HG03469 (cell line): ENCODE data around the gene AURKAIP1.
"Not testable (repeated sequence)": the region's sequence is repeated elsewhere in the genome, so short reads cannot be mapped to it uniquely, and the experiment has no call there.

Experiments used
- ATAC-seq: cut with Tn5 transposase; IDR thresholded peaks from one replicate; pipeline ENCODE4 v1.9.1; 2021; ENCODE audit warnings: mild to moderate bottlenecking, moderate library complexity, moderate number of reproducible peaks; ENCODE audit not compliant: unreplicated experiment

Gene AURKAIP1

DNA sequence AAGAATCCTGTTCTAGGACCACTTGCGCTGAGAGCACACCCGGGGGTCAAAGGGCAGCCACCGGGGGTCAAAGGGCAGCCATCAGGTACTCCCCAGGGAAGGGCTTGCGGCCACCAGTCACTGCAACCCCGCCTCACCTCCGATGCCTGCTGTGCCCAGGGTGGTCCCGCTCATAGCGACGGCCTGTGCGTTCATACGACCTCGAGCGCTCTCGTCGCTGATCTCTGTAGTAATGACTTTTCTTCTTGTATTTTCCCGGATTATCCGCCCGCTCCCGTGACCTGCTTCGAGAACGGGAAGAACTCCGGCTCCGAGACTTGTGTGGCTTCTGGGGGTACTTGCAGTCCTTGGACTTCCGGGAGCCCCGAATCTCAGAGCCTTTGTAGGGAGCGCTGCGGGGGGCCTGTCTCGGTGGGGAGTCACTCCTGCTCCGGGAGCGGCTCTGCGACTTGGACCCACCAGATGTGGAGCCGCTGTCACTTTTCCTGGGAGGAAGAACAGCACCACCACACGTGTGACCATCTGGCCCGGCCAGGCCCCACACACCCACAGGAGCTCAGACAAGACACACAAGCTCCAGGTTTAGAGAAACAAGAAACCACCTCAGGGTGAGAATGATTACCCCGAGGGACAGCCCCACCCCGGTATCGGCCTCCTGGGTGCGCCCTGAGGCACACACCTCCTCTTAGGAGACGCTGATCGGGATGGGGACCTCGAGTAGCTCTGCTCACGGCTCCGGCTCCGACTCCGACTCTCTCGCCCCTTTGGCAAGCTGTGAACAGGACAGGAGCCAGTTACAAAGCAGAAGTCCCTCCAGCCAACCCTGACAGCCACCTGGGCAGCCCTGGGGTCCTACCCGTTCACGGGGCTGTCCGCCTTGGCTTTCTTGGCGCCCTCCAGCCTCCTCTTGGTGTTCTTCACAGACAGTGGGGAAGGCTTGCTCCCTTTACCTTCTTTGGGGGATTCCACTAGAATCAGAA is 12.4 kb upstream of the AURKAIP1 start:
- no peak for ATAC-seq

DNA sequence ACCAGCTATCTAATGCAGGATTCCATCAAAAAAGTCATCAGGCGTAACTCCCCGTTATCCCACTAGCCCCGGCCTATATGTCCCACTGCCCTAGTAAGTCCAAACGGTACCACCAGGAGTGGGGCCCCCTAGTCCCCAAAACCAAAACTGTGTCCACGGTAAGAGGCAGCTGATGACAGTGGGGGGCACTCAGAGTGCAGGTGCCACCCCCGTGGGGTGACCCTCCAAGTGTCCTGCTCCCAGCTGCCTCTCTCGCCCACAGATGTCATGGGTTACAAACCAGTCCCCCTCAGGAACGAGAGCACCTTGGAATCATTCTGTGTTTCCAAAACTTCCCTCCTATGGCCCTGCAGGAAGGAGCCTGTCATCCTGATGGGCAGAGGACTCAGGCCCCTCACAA is 10.9 kb upstream of the AURKAIP1 start:
- ATAC-seq = no peak

DNA sequence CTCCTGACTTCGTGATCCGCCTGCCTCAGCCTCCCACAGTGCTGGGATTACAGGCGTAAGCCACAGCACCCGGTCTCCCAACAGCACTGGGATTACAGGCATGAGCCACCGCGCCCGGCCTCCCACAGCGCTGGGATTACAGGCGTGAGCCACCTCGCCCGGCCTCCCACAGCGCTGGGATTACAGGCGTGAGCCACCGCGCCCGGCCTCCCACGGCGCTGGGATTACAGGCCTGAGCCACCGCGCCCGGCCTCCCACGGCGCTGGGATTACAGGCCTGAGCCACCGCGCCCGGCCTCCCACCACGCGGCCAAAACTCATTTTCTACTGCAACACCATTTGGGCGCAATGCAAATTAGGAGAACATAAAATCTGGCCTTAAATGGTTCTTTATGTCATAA is 10.3 kb upstream of the AURKAIP1 start:
- ATAC-seq = not testable (repeated sequence)

DNA sequence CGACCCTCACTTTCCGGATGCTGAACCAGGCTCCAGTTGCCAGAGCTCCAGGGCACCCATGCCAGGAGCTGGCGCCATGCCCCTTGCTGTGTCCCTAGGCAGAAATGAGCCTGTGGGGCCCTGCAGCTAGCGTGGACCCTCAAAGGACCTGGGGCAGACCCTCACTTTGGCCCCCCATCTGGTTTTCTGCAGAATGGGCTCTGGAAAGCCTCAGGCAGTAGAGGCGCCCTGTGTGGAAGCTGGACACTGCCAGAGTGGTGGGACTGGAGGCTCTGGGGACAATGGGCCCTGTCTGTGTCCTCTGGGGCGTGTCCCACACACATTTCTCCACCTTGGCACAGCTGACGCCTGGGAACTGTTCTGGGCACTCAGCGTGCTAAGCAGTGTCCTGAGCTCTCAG is 6.3 kb upstream of the AURKAIP1 start:
- ATAC-seq = no peak

DNA sequence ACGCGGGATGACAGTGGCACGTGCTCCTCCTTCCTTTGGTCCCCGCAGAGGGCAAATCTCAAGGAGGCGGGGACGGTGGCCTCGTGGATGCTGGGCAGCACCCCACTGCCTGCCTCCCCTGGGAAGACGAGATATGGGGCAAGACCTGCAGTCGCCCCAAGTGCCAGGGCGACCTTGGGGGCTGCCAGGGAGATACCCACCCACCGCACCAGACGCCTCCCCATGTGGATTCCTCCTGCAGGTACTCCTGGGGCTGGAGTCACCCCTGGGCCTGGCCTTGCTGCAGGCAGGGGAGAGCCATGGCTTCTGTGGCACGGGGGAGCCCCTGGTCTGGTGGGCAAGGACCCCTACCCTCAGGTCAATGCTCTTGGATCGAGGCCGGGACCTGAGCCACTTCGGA is 5.9 kb upstream of the AURKAIP1 start:
- ATAC-seq = no peak

DNA sequence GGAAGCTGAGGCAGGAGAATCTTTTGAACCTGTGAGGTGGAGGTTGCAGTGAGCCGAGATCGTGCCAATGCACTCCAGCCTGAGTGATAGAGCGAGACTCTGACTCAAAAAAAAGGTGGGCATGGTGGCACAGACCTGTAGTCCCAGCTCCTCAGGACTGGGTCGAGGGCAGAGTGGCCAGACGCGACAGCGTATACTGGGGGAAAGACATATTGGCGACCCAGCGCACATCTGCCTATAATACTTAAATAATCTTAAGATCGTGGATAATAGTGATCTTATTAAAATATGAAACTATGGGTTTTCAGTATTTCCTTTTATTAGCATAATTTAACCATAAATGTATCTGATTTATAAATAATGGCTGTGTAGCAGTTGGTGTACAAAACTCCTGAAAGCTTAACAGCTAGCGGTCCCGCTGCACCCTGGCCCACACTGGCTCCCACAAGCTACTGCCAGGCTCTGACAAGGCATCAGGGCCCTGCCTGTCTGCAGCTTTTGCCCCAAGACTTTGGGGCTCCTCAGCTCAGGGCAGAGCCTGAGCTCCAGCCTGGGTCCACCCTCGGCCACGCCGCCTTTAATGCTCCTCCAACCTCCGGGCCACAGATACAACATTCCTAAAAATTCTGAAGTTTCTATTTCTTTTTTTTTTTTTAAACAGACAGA is 2.7 kb upstream of the AURKAIP1 start:
- no peak for ATAC-seq

DNA sequence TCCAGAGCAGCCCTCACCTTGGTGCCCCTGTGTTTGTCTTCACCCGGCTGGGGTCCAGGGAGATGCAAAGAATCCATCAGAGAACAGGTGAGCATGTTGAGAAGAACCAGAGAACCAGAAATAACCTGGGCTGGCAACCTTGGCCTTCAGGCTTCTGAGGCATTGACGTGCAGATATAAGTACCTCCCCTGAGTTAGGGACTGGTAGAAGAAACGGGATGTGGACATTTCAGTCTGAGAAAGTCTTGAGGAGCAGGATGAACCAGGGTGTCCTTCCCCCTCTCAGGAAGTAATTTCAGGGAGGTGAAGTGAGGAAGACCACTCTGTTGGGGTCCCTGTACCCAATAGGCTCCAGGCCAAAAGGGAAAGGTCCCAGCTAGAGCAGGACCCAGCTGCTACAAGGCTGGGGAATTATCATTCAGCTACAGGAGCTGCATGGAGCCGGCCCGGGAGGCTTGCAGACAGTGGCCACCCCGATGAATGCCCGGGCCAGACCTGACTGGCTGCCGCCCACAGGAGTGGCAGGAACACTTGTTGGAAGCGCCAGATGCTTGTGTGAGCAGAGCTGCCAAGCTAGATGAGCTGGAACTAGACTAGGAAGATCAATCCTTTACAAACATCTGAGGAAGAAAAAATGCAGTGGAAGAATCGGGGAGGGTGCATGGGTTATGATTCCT is 1.7 kb upstream of the AURKAIP1 start:
- no peak for ATAC-seq

DNA sequence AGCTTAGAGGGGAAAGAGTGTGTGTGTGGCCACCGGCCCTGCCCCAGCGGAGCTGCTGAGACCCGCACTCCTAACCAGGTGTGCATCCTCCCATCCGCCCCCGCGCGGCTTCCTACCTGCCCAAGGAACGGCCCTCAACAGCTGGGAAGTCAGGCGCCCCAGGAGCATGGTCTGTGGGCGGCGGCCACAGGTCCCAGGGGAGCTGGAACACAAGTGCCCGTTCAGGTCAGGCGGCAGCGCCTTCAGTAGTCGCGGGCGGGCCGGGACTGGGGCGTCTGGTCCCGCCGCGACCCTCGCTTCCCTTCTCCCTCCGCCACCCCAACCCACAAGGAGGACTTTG is 448 bp downstream of the AURKAIP1 start:
- ATAC-seq = no peak

DNA sequence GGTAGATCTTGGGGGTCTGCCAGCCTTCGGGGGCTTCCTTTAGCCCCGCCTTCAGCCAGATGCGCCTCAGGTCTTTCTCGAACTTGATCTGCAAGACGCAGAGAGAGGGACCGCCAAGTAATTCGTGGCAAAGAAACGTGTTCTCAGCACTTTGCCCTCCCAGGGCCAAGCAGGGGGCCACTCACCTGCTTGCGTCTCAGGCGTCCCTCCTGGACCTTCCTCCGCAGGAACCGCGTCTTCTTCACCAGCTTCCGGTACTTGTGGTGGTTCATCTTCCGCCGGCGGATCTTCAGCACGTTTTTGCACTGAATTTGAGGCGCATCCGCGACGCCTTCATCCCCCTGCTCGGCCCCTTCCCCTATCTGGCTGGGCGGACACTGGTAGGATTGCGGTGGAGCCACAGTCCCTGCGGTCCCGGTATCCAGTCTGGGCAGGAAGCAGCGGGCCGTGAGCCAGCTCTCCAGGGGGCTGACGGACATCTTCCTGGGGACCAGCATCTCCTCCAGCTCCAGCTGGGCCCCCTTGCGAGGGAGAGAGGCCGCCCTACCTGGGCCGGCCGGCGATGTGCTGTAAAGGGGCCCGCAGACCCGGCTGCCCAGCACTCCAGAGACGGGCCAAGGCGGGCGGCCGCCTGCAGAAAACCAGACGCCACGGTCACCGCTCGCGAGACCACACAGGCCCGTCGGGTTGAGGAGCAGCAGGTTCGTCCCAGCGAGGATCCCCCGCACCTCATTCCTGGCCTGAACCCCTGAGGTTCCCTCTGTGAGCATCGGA is 1.0 kb downstream of the AURKAIP1 start:
- no peak for ATAC-seq

DNA sequence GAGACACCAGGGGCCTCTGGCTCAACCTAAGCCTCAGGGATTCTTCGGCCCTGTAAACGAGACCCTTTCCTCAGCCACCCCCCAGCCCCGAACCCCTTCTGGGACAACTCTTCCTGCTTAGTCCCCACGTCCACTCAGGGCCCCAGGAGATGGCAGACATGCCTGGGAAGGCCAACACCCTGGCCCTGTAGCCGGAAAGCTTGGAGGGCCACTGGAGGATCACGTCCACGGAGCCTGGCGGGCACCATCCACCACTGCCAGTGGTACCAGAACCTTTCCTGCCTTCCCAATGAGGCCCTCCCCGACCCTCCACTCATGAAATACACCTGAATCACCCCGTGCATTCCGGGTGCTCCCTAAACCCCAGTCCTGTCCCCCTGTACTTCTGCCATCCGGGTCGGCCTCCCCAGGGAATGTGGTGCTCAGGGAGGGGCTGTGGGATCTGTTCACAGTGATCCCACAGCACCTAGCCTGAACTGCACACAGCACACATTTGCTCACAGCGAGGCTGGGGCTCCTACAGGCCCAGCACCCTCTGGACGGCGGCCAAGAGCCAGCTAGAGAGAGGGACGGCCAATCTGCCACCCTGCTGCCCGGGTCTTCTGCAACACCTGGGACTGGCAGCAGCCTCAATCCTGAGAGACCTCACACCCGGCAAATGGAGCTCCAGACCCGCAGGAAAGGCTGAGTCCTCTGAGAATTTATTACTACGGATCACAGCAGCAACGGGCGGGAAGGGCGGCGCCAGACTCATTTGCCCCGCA is 1.8 kb downstream of the AURKAIP1 start:
- no peak for ATAC-seq

DNA sequence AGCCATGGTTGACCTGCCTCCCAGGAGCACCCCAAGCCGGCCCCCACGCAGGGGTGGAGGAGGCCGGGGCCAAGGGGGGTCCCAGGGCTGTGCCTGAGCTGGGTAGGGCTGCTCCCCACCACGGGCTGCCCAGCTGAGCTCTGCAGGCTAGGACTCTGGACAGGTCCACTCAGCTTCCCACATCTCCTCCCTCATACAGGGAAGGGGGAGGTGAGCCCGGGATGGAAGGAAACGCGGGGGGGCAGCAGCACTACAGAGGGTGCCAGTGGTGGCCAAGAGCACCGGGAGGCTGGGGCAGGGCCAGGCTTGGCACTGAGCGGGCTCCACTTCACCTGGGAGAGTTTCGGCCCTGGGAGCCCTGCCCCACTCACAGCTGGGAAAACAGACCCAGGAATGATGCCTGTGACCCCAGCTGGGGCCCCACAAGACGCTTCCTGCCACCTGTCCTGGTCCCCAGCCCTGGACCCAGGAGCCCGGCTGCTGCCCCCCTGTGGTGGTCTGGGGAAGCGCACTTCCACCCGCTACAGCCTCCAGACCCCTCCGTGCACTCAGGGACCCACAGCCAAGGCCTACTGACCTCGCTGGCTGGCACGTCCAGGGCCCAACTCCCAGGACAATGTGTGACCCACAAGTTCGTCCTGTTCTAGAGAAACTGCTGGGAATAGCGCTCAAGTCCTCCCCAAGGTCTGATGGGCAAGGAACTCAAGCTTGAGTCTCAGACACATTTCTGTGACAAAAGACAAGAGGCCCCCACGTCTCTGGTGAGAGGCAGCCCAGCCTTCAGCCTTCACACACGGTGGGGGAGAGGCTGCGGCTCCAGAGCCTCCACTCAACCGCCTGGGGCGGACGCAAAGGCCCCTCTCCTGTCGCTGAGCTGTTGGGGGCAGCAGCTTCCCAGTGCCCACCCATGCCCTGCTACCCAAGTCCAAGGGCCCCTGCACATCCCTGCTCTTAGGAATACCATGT is 3.0 kb downstream of the AURKAIP1 start:
- no peak for ATAC-seq

DNA sequence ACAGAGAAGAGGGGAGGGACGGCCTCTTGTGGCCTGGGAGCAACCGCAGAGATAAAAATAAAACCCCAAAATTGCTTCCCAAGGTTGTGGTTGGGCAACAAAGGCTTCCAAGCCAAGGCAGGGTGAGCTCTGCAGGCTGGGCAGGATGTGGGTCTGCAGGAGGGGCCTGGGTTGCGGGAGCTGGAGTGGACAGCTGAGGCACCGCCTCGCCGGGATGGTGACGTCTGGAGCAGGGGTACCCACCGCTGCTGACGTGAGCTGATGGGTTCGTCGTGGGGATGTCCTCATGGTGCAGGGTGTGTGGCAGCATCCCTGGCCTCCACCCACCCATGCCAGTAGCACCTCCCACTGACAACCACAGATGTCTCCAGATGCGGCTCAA is 3.7 kb downstream of the AURKAIP1 start:
- no peak for ATAC-seq

DNA sequence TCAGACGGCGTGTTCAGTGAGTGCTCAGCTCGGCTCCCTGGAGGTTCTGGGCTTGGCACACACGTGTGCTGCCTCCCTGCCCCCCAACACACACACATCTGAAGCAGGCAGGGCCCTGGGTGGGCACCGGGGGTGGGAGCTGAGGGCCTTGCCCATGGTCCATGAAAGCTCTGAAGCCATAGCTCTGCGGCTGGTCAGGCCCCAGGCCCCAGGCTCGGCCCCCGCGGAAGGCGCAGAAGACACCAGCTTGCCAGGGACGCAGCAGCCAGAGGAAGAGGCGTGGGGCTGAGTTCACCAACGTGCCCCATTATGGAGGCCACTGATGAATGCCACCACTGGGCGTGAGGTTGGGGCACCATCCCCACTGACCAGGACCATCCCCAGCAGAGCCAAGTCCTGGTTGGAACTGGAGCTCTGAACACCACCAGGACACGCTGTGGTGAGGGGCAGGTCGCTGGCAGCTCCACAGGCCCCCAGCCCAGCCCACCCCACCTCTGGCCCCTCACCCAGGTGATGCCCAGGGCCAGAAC is 4.2 kb downstream of the AURKAIP1 start:
- ATAC-seq = no peak

DNA sequence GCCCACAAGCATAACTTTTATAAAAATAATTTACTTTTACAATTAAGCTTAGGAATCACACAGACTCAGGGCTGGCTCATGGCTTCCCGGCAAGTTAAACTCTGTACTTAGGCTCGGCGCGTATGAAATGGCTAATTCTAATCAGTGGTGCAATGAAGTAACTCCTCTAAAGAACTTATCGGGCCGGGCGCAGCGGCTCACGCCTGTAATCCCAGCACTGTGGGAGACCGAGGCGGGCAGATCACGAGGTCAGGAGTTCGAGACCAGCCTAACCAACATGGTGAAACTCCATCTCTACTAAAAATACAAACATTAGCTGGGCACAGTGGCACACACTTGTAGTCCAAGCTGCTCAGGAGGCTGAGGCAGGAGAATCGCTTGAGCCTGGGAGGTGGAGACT is 4.9 kb downstream of the AURKAIP1 start:
- ATAC-seq = not testable (repeated sequence)

DNA sequence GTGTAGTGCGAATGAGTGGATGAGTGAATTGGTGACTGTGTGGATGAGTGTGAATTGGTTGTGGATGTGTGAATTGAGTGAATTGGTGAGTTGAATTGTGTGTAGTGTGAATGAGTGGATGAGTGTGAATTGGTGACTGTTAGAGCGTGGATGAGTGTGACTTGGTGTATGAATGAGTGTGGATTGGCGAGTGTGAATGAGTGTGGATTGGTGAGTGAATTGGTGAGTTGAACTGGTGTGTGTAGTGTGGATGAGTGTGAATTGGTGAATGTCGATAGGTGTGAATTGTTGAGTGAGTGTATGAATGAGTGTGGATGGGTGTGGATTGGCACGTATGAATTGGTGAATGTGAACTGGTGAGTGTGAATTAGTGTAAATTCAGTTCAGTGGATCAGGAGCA is 7.7 kb downstream of the AURKAIP1 start:
- ATAC-seq = no peak

DNA sequence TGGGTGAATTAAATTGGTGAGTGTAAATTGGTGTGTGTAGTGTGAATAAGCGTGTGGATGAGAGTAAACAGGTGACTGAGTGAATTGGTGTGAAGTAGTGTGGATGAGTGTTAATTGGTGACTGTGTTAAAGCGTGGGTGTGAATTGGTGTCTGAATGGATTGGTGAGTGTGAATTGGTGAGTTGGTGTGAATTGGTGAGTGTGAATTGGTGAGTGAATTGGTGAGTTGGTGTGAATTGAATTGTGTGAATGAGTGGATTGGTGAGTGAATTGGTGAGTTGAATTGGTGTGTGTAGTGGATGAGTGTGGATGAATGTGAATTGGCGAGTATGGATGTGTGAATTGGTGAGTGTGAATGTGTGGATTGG is 8.3 kb downstream of the AURKAIP1 start:
- ATAC-seq = no peak

DNA sequence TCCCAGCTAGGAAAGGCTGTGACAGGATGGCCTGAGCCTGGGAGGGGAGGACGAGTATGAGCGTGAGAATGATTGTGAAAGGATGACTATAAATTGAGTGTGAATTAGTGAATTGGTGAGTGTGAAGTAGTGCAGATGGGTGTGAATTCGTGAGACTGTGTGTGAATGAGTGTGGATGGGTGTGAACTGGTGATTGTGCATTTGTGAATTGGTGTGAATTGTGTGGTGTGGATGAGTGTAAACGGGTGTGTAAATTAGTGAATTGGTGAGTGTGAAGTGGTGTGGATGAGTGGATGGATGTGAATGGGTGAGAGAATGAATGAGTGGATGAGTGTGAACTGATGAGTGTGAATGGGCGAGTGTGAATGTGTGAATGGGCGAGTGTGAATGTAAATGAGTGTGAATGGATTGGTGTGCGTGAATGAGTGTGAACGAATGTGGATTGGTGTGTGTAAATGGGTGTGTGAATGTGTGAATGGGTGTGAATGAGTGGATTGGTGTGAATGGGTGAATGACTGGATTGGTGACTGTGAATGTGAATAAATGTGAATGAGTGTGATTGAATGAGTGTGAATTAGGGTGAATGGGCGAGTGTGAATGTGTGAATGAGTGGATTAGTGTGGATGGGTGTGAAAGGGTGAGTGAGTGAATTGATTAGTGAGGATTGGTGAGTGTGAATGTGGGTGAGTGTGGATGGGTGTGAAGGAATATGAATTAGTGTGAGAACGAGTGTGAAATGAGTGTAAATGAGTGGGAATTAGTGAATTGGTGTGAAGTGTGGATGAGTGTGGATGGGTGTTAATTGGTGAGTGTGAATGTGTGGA is 8.9 kb downstream of the AURKAIP1 start:
- no peak for ATAC-seq

DNA sequence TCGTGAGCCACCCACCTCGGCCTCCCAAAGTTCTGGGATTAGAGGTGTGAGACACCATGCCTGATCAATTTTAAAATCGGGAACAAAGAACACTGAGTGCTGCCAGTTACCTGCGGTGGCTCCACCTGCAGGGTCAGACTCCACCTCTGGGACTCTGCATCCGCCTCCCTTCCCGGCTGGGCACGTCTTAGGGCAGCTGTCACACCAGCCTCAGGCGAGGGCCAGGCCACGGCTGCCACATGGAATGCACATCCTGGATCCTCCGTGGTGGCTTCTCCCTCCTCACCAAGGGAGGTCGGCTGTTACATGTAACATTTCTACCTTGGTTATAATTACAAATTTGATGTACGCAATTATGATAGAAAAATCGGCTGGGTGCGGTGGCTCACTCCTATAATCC is 10.7 kb downstream of the AURKAIP1 start:
- no peak for ATAC-seq
